ENCODE measurements around the gene SLC13A2. TPM values are rescaled to one million over a fixed set of nuclear protein-coding genes. Genes with fewer than 3 reads are reported as not detected.

Gene SLC13A2
- total and polyA plus RNA-seq, 2 experiments from 2014 or later, result not detected

GRCh38 chr17:28466001-28466400, 7.4 kb upstream of the SLC13A2 start:
- Histone ChIP-seq H3K27me3 (ENCODE audit: insufficient read depth) (no peaks in the 10 kb centered on the region), H3K9me2 (ENCODE audit: insufficient read depth) (no peaks in the 10 kb centered on the region; the same call in 1 of the 2 replicates), H2AFZ (peak overlapping the region; percentile 56; the same call in 1 of the 2 replicates), H4K20me1 (replicated peaks; ENCODE audit: insufficient read depth) (no peaks in the 10 kb centered on the region), H3K4me1 (ENCODE audit: insufficient read depth) (no peaks in the 10 kb centered on the region), H3F3A (replicated peaks; ENCODE audit: low read depth) (no peaks in the 10 kb centered on the region), H3K36me3 (ENCODE audit: insufficient read depth) (no peaks in the 10 kb centered on the region), H3K4me2 (no peak overlapping the region), H3K27ac (ENCODE audit: low read depth) (no peak overlapping the region), H3K79me2 (replicated peaks; ENCODE audit: insufficient read depth) (no peaks in the 10 kb centered on the region), H3K4me3 (no peak overlapping the region)
- Mint-ChIP-seq H3K4me3 (no peak overlapping the region), H3K4me1 (peaks cover 3% of the 10 kb centered on the region), H3K9me3 (no peaks in the 10 kb centered on the region), H3K27ac (no peak overlapping the region), H3K27me3 (ENCODE audit: insufficient read depth, low read depth, poor library complexity) (peaks cover 11% of the 10 kb centered on the region), H3K36me3 (ENCODE audit: low read depth) (no peaks in the 10 kb centered on the region)
- no peak for ATAC-seq
- TF ChIP-seq ZNF114 (CRISPR knock-in tag; IDR thresholded peaks at IDR 0.05) (no peak), EZH2 (IDR thresholded peaks at IDR 0.05; ENCODE audit: low read depth, unreplicated experiment) (no peak), CREB1 (CRISPR knock-in tag; IDR thresholded peaks at IDR 0.05; ENCODE audit: low read depth) (no peak), ETS1 (IDR thresholded peaks at IDR 0.05) (no peak), EZH2phosphoT487 (IDR thresholded peaks at IDR 0.05; ENCODE audit: unreplicated experiment) (no peak), ZNF462 (CRISPR knock-in tag; IDR thresholded peaks at IDR 0.05) (no peak), ZNF331 (CRISPR knock-in tag; IDR thresholded peaks at IDR 0.05; ENCODE audit: low read depth) (no peak), STAT1 (IDR thresholded peaks at IDR 0.05; ENCODE audit: unreplicated experiment) (no peak), POLR2AphosphoS5 (IDR thresholded peaks at IDR 0.05; ENCODE audit: low read depth) (no peak), REST (IDR thresholded peaks at IDR 0.05; ENCODE audit: unreplicated experiment) (no peak), CTCF (conservative IDR thresholded peaks at IDR 0.05; ENCODE audit: low read depth in 2 of 2) (no peak)
- no peak for DNase-seq (ENCODE audit: low spot score)

Measured in GM23338 (cell line).